HuH-7 (cell line): ENCODE measurements around the gene POP4.
"Not testable (repeated sequence)": the region's sequence is repeated elsewhere in the genome, so short reads cannot be mapped to it uniquely, and the experiment has no call there.

ENCODE experiments used
- DNase-seq: peaks from one replicate; pipeline ENCODE4 v3.0.0; 2011; ENCODE audit warnings: low spot score

Gene POP4

GRCh38 chr19:29612121-29612520, 6.0 kb downstream of the POP4 start:
- no peak for DNase-seq

- DNase-seq = no peak
Observed at GRCh38 chr19:29612801-29613595, 6.9 kb downstream of the POP4 start.

GRCh38 chr19:29614046-29614445, 8.0 kb downstream of the POP4 start:
- DNase-seq = no peak

- no peak for DNase-seq
Observed at GRCh38 chr19:29614780-29615179, 8.7 kb downstream of the POP4 start.

- no peak for DNase-seq
Observed at GRCh38 chr19:29615891-29616425, 9.9 kb downstream of the POP4 start.

- DNase-seq = no peak
Observed at GRCh38 chr19:29616541-29616940, 10.5 kb downstream of the POP4 start.

GRCh38 chr19:29617366-29618266, 11.5 kb downstream of the POP4 start:
- no peak for DNase-seq

- no peak for DNase-seq
Observed at GRCh38 chr19:29618434-29618833, 12.4 kb downstream of the POP4 start.

GRCh38 chr19:29618871-29619270, 12.8 kb downstream of the POP4 start:
- DNase-seq = no peak

- DNase-seq = no peak
Observed at GRCh38 chr19:29620931-29621351, 14.9 kb downstream of the POP4 start.

GRCh38 chr19:29622166-29623070, 16.3 kb downstream of the POP4 start:
- no peak for DNase-seq

- no peak for DNase-seq
Observed at GRCh38 chr19:29623726-29624488, 17.8 kb downstream of the POP4 start.

- no peak for DNase-seq
Observed at GRCh38 chr19:29624489-29625185, 18.6 kb downstream of the POP4 start.

GRCh38 chr19:29625186-29625651, 19.1 kb downstream of the POP4 start:
- DNase-seq = no peak

GRCh38 chr19:29626386-29626785, 20.3 kb downstream of the POP4 start:
- no peak for DNase-seq

- not testable (repeated sequence) for DNase-seq
Observed at GRCh38 chr19:29626832-29627231, 20.7 kb downstream of the POP4 start.

GRCh38 chr19:29628661-29629385, 22.7 kb downstream of the POP4 start:
- DNase-seq = no peak

GRCh38 chr19:29629836-29630534, 23.9 kb downstream of the POP4 start:
- DNase-seq = no peak

GRCh38 chr19:29630655-29631054, 24.6 kb downstream of the POP4 start:
- no peak for DNase-seq
